ENCODE results near the gene PHC2.
A peak's percentile ranks its signal among the peaks of the same experiment; 100 is the strongest.

Gene PHC2

DNA sequence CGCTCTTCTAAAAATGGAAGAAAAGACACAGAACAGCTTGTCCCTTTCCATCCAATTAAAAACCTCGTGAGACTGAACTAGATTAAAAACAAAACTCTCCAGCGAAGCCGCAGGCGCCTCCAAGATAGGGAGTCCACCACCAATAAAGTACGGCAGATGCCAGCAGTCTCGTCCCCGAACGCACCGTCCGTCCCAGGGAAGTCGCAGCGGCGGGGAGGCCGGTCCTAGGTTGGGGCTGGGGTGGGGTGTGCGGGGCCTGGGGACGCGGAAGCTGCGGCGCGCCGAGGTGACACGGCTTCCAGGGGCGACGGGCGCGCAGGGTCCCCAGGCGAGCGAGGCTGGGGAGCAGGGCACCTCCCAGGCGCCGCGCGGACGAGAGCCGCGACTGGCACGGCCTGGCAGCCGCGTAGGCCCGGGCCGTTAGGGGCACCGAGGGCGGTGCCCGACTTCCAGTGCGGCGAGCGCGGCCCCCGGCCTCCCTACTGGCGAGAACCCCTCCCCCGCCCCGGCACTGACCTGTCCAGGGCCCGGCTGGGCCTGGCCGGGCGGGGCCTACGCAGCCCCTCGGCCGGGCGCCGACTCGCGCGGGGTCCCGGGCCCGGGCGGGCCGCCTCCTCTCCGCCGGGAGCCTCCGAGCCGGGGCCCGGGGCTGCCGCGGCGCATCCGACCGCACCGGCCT lies 81.7 kb downstream of the PHC2 start:
- no peak for DNase-seq (ENCODE audit: low spot score)

DNA sequence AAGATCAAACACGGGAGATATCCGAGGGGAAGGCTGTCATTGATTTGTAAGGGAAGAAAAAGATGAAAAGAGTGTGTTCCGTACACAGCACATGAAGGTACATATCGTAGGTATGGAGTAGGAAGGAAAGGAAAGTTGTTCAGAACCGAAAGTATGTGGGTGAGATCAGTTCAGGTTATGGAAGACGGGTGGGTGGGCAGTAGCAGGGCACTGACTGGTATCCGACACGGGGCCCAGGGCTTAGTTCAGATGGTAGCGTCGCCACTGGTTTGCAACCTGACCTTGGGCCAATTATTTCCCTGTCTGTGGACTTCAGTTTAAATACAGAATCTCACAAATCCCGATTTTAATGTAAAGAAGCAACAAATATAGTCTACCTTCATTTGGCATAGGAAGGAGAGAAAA lies 82.2 kb downstream of the PHC2 start:
- no peak for DNase-seq (ENCODE audit: low spot score)

DNA sequence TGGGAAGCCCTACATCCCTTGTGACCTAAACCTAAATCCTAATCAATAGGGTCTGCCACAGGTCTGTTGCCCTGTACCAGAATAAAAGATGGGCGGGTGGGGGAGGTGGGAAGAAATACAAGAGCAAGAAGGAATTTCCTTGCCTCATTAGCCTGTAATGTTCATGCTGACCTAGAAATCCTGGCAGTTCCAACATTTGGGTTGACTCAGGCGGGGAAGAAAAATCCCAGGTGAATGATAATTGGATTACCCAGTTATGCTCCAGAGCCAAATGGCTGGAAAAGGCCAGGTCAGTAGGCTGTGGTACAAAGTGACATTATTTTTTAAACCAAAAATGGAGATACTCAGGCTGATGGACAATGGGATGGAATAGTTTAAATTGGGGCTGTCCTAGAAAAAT lies 82.7 kb downstream of the PHC2 start:
- no peak for DNase-seq (ENCODE audit: low spot score)

DNA sequence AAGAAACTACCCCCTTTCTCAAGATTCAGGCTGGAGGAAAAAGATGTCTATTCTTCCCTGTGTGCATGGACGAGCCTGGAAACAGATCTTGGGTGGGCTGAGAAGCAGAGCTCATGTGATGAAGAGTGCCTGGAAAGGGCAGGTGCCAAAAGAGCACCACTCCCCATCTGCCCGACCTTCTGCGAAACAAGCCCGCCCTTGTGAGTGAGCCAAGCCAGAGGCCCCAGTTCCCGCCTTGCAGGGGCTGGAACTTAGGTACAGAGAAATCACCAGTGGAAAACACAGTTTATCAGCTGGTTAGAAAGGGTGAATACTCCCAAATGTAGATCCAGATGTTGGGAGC lies 83.3 kb downstream of the PHC2 start:
- DNase-seq (ENCODE audit: low spot score) = no peak

DNA sequence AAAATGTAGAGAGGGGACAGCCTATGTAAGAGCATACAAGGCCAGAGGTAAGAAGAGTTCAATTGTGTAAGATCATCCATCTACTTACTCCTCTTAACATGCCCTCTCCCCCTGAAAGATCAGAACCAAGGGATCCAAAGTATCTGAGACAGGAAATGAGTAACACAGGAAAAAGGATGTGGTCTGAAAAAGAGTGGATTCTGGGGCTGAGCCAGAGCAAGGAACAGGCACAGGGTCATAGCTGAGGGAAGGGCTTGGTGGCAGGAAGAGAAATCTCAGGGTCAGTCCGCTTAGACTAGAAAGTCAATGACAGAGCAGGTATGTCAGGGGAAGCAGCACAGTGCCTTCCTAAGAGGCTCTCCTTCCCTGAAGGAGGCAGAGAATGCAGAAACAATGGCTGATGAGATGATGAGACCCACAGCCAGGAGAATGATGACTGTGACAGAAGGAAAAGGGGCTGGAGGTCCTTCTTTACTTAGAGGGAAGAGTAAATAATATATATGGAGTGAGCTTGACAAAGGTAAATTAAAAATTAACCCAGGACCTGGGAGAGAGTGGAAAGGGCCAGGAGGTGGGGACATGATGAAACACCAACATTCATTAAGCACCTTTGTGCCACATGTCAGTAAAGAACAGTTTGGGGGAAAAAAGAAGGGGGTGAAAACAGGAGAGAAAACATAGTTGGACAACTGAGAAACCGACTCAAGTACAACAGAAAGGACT lies 83.8 kb downstream of the PHC2 start:
- peak; percentile 89 for DNase-seq (ENCODE audit: low spot score)

DNA sequence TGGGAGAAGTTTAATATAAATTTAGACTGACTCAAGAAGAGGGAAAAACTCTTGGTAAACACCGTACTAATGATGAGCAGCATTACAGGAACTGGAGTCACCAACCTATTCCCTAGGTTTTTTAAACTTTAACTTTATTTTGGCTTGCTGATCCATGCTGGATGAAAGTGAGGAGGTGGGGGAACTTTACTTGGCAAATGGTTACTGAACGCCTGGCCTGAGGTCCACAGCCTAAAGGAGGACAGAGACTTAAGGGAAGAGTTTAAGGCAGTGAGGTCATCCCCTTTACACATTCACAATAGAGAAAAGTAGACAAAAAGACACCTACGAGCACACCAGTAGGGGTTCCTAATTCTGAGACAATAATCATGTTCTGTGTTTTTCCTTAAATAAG lies 84.4 kb downstream of the PHC2 start:
- DNase-seq (ENCODE audit: low spot score) = no peak

DNA sequence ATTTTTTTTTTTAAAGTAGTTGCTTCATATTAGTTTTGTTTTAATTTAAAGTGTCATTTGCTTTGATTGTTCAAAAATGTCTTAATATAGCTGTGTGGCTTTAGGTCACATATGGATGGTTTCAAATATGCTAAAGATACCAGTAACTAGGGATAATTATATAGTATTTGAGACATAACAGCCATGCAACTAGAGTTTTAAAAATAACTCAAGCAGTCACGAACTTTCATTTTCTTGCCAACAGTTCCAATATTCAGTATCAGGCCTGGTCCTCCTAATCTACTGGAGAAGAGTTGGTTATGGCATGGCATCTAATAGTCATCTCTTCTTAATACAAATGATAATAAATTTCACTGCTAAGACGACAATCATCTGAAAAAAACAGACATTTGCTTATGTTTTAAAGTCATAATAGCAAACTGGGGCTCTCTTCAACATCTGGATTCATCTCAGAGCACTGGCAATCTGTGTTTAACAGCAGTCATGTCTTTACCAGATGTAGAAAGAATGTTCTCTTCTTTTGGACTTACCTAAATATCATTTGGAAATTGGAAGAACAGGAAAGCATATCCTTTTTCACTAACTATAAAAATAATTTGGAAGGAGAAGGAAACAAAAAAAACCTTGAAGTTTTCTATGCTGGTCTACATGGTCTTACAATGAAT lies 85.9 kb downstream of the PHC2 start:
- DNase-seq (ENCODE audit: low spot score) = no peak

DNA sequence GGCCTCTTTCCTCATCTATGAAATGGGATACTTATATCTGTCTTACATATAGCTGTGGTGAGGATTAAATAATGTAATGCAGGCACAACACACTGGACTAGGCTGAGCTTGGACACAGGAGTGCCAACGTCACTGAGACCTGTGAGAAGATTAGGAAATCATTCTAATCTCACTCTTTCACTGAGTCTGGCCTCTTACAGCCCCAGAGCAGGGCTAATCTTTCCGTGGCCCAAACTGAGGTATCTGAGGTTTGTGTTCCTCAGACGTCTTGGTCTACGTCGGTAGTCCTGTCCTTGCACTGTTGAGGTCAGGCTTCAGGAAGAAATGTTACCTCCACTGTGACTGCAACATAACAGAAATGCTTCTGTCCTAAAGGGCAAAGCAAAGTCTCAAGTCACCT lies 87.4 kb downstream of the PHC2 start:
- no peak for DNase-seq (ENCODE audit: low spot score)

DNA sequence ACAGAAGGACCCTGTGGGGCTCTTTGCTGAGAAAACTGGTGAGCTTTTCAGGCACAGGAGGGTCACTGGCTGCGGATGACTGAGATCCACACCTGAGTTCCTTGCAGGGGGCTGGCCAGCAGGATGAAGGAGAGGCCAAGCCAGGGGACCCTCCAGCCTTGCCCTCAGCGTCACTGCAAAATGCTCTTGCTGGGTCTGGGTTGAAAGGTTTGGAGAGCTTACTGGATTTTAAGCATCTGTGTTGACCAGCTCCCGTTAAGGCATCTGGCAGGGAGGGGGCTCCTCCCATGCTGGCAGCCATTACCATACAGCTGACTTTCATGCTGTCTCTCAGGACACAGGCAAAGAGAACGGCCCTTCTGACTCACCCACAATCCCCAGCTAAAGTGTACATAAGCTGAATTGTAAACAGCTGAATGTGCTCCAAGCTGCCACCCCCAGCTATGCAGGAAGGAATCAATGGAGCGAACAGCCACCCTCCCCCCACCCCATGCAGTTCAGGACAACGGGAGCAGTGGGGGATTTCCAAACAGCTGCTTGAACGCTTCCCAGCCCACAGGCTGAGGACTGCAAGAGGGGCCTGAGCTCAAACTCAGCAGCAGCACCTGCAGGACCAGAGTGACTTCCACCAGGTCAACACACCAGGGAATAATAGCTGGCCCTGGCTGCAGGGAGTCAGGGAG lies 88.7 kb downstream of the PHC2 start:
- peak; percentile 54 for DNase-seq (ENCODE audit: low spot score)

DNA sequence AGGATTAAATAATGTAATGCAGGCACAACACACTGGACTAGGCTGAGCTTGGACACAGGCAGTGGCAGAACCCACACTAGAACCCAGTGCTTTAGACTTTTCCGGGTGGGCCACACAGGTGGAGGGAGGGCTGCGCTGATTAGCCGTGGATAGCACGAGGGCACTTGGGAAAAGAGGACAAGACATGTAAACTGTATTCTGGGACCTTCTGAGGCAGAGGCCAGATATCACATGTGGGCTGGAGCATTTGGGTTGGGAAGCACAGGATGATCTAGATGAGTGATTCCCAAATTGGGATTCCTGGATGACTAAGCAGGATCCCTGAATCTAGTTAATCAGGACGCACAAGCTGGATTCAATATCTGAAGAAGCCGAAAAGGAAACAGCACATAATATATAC lies 89.7 kb downstream of the PHC2 start:
- no peak for DNase-seq (ENCODE audit: low spot score)

DNA sequence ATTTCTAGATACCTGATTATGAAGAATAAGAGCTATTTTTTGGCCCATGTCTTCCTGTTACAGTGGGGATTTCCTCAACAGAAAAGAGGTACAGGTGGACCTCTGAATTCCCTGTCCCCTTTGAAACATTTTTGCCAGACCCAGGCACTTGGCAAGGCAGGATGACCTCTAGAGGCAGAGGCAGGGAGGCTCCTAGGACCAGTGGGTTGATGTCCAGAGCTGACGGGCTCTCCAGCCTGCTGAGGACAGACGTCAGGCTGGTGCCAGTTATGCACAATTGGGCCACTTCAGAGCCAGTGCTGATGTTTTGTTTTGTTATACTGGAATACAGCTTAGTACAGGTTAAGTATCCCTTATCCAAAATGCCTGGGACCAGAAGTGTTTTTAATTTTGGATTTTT lies 91.5 kb downstream of the PHC2 start:
- DNase-seq (ENCODE audit: low spot score) = no peak

DNA sequence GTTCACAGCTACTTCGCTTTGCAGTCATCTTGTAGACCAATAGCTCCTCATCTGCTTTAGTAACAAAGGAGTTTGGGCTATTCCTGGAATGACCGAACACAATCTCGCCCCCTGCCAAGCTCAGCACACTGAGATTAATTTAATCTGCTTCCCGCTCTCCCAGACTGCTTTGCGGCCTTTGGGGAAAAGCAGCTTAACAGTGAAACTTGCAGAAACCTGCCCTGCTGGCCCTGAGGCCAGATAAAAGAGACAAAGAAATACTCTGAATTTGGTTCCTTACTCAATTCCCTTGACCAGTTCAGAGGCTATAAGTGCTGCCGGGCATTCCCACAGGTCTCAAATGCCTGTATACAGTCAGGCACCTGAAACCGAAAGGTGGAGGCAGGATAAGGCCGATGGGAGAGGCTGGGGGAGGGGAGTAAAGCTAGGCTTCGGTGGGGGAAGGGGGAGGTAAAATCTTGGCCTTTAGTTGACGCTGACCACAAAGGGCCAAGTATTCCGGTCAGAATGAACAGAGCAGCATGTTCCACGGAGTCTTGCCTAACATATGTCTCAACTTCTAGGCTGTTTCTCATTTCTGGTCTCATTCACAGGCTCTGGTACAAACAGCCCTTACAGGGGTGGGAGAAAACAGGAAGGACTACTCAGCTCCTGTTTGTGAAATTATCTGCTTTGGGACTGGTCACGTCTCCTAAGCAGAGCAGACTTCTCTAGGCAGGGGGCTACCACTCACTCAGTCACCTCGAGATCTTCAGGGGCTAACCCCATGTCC lies 92.3 kb downstream of the PHC2 start:
- no peak for DNase-seq (ENCODE audit: low spot score)

DNA sequence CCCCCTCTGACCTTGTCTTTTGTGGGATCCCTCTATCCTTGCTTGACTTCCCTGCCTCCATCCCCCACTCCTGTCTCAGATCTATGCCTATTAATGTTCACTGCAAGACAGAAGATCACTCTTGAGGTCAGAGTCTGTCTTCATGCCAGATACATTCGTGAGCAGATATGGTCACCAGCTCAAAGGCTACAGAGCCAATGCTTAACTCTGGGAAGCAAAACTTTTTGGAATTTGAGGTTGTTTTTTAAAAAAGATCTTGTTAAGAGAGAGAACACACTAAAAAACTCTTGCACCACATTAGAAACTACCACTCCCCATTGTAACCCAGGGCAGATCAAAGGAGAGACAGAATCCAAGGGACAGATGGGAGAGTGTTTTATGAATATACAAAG lies 92.9 kb downstream of the PHC2 start:
- no peak for DNase-seq (ENCODE audit: low spot score)

DNA sequence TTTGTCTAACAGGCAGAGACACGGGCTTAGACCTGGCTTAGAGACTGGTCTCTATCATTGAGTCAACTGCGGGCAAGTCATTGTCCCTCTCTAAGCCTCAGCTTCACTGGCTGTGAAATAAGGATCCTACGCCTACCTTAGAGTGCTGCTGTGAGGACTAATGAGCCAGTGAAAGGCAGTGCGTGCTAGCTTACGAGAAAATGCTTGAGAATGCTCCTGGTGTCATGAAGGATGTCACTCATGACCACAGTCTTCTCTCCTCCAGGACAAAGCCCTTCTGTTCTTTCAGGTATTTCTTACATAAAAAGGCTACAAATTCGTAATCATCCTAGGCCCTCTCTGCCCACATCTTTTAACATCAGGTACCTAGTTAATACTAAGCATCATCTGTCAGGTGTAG lies 93.5 kb downstream of the PHC2 start:
- no peak for DNase-seq (ENCODE audit: low spot score)

DNA sequence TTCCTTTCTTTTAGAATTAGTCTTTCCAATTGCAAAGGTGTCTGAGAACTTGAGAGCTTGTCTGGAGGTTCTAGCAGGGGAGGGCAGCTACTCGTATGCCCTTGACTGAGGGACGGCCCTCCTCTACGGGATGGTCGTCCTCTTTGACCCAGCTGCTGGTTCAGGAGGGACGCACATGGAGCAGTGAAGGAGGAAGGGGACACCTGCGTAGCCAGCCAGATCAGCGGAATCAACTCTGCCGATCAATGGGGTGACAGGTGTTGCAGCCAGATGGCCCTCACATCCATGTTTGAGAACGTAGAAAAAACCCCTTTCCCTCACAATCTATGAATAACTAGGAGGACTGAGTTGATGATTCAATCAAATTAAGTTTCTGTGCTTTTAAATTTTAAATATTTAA lies 94.3 kb downstream of the PHC2 start:
- no peak for DNase-seq (ENCODE audit: low spot score)

DNA sequence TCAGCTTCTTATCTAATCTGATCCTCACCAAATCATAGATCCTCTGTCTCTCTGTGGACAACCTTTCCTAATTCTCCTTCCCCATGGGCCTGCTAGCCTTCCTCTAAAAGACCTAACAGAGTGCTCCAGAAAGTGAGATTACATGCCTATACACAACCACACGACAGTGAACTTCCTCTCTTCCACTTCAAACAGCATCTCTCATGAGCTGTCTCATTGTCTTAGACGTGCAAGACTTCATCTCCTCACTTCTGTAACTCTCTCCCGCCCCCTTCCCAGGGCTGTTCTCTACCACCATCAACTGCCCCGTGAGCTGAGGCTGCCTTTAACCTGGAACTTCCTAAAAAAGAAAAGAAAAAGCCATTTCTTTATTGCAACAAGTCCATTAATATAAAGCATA lies 95.9 kb downstream of the PHC2 start:
- DNase-seq (ENCODE audit: low spot score) = no peak

DNA sequence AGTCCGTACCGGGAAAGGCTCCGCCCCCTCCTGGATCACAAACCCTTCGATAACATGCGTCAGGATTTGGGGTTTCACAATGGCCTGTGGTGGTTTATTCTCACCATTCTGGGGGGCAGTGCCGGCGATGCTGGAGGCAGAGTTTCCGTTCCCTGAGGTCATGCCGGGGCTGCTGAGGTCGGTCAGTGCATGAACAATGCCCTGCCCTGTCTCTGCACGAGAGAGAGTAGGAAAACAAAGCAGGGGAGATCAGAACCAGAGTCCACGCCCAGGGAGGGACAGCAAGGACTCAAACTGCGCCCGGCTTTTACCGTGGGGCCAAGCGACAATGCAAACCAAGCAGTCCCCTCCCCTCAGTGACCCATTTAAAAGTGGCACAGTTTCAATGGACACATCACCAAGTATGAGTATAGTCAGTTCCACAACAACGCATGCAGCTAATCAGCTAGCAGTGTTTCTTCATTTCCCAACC lies 96.8 kb downstream of the PHC2 start:
- no peak for DNase-seq (ENCODE audit: low spot score)

DNA sequence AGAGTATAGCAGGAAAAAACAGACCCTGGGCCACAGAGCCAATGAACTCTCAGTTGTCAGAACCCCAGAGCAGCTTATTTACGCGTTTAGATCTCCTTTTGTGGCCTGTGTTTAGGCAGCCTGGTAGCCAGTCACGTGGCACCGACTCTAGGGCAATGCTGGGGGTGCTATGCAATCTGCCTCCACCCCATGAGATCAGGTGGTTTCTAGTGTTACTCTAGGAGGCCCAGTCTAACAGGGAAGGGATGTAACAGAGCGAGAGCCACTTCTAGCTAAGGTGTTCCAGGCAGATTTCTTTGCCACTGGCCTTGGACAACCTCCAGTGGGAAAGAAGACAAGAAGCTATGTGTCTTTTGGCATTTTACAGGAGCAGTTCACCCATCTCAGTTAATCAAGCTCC lies 98.0 kb downstream of the PHC2 start:
- DNase-seq (ENCODE audit: low spot score) = no peak

DNA sequence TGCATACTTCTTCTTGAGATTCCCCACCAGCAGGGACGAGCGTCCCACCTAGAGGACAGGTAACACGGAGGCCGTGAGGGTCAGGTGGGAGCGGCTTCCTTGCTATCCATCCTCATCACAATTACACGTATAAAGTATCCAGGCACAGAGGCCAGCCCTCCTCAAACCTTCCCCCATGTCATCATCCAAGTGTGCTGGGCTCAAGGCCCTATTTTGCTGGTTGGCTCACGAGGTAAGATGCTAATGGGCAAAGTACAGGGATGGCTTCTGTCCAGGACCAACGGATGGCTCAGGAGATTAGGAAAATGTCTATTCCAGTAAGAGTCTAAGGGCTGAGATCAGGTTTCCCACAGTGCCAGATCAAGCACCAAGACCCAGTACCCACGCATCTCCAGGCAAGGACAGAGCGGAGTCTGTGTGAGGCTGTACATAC lies 98.5 kb downstream of the PHC2 start:
- DNase-seq (ENCODE audit: low spot score) = no peak

DNA sequence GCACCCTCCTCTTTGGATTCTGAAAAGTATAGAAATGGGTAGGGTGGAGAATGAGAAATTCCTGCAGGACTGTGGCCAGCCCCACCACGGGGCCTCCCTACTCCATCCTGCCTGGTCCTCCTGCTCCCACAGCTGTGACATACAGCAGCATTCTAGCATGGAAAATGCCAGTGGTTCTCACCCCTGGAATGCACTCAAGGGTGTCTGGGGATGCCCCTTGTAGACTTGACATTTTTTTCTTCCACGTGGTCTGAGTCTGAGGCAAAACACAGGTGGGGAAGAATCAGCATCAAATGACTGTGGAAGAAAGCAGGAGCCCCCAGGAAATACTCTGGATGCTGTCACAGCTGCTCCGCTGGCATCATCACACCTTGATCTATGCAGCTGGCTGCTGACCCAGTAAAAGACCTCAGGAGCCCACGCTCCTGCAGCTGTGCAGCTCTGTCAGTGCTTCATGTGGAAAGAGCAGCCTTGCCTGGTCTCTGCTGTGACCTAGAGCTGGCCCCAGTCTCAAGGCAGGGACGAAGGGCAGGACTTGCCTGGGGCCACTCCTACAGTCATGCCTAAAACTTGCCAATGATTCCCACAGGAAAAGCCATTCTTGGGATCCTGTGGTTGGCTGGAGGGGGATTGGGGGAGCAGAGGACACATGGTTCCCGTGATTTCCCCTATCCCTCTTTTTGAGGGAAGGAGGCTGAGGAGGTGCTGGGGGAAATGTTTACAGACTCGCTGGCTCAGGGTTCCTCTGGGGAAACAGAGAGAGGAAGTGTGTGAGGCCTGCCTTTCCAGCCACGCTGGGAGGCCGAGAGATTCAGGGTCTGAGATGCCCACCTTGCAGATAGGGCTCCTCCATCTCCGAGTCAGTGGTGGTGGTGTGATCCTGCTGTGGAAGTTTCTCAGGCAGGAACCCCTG lies 99.2 kb downstream of the PHC2 start:
- DNase-seq (ENCODE audit: low spot score) = no peak

DNA sequence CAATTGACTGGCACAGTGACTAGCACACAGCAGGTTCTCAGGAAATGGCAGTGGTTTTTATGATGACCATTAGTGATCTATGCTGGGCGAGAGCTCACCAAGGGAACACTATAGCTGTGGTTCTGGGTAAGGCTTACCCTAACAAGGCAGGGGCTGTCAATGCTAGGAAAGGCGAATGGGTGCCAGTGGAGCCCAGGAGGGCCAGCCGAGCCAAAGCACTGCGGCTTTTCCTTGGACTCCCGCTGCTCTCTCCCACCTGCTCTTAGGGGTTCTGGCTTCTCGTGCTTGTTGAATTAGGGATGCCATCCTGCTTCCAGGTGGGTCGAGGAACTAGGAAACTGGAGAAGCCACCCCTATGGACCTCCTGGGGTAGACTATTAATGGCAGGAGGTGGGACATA lies 100.0 kb downstream of the PHC2 start:
- DNase-seq (ENCODE audit: low spot score) = no peak

Data from COLO829 (cell line).